K562 (cell line): ENCODE data around the gene UCP3. TPM values are rescaled to one million over a fixed set of nuclear protein-coding genes. Genes with fewer than 3 reads are reported as not detected.
A peak's percentile ranks its signal among the peaks of the same experiment; 100 is the strongest.

ENCODE experiments used
- CAMTA2 ChIP-seq: fragments of 250-450 bp; sonication (Bioruptor Pico); conservative IDR thresholded peaks from 2 replicates; pipeline ENCODE4 v1.5.1; 2022
- CHD1 ChIP-seq: fragments of 200-600 bp; sonication (generic); IDR thresholded peaks from one replicate; pipeline ENCODE4 v1.6.1; 2012; ENCODE audit warnings: mild to moderate bottlenecking, moderate library complexity, low read length, inconsistent platforms
- E2F5 ChIP-seq: sonication (generic); formaldehyde crosslinking; IDR thresholded peaks from 2 replicates; pipeline ENCODE4 v1.8.0; 2022; ENCODE audit warnings: mild to moderate bottlenecking, missing genetic modification reagents
- EP300 ChIP-seq: IDR thresholded peaks from 2 replicates; pipeline ENCODE4 v1.6.1; 2012; ENCODE audit warnings: low read length, improper control_type of control experiment
- FOXA1 ChIP-seq: fragments of 450-650 bp; IDR thresholded peaks from 2 replicates; pipeline ENCODE4 v1.6.1; 2016; ENCODE audit warnings: mild to moderate bottlenecking, borderline replicate concordance
- GTF2A2 ChIP-seq: IDR thresholded peaks from 2 replicates; pipeline ENCODE4 v1.6.1; 2016; ENCODE audit warnings: mild to moderate bottlenecking, missing genetic modification characterization, missing compliant biosample characterization
- HES1 ChIP-seq: fragments of 450-650 bp; IDR thresholded peaks from 2 replicates; pipeline ENCODE4 v1.6.1; 2016; ENCODE audit warnings: low read depth, mild to moderate bottlenecking, moderate library complexity
- ILF3 ChIP-seq: fragments of 450-650 bp; IDR thresholded peaks from 2 replicates; pipeline ENCODE4 v1.6.1; 2018; ENCODE audit warnings: antibody characterized with exemption, mild to moderate bottlenecking, moderate library complexity, borderline replicate concordance
- MBD1 ChIP-seq: fragments of 250-450 bp; sonication (Bioruptor Pico); IDR thresholded peaks from 2 replicates; pipeline ENCODE4 v1.8.0; 2022; ENCODE audit warnings: inconsistent platforms
- MLLT1 ChIP-seq, 2 experiments: fragments of 450-650 bp; IDR thresholded peaks; 2 replicates each; pipeline ENCODE4 v1.6.1; 2016
- NCOA4 ChIP-seq: fragments of 450-650 bp; IDR thresholded peaks from 2 replicates; pipeline ENCODE4 v1.6.1; 2018; ENCODE audit warnings: mild to moderate bottlenecking; ENCODE audit not compliant: partially characterized antibody
- SIN3A ChIP-seq, 2 experiments: fragments of 150-350 bp in 1 of 2; IDR thresholded peaks; 2 replicates each; pipeline ENCODE4 v1.6.1; 2011 to 2016; ENCODE audit warnings: borderline replicate concordance in 2 of 2, low read depth in 2 of 2, low read length in 2 of 2, mild to moderate bottlenecking in 2 of 2, moderate library complexity in 2 of 2; ENCODE audit not compliant: control insufficient read depth in 1 of 2
- ZBTB12 ChIP-seq: fragments of 250-450 bp; sonication (Bioruptor Pico); IDR thresholded peaks from 2 replicates; pipeline ENCODE4 v1.4.0; 2020
- ZBTB5 ChIP-seq: fragments of 450-650 bp; IDR thresholded peaks from 2 replicates; pipeline ENCODE4 v1.6.1; 2017; ENCODE audit warnings: antibody characterized with exemption
- ZNF217 ChIP-seq: sonication (generic); formaldehyde crosslinking; IDR thresholded peaks from 2 replicates; pipeline ENCODE4 v1.8.0; 2022; ENCODE audit warnings: mild to moderate bottlenecking, missing genetic modification reagents
- polyA plus RNA-seq, 8 experiments: library from polyadenylated mRNA; depleted of rRNA in 4 of 8; stranded (reverse) in 5 of 8; unstranded in 3 of 8; fragments of >200 nt; fragmentation: Nextera tagmentation in 2 of 8; fragmentation: Illumina TruSeq in 1 of 8; extraction: Ambion mirVana in 2 of 8; extraction: Trizol in 1 of 8; gene quantifications; 2 replicates each; pipeline versions ENCODE4 v1.2.1 to v1.2.3, GENCODE V29; 2011 to 2014; ENCODE audit warnings: inconsistent platforms in 1 of 8, missing spikeins in 1 of 8
- total RNA-seq, 7 experiments: library from RNA; depleted of rRNA in 6 of 7; stranded (reverse); fragments of >200 nt in 6 of 7; fragmentation: Illumina TruSeq in 2 of 7; extraction: Trizol in 2 of 7; gene quantifications; 2 replicates each; pipeline versions ENCODE4 v1.2.1 to v1.2.3, GENCODE V29; 2011 to 2021; ENCODE audit warnings: low replicate concordance in 1 of 7

The UCP3 gene
- total and polyA plus RNA-seq, 9 of the 15 experiments (the other 6 are each of a cell fraction or from before 2014, with no cell fraction given), result 0.05 to 0.65 (median 0.25) TPM; not detected in 2

GRCh38 chr11:74010306-74011300, 1.7 kb upstream of the UCP3 start (continued):
- TF ChIP-seq ZNF217 (CRISPR knock-in tag) (no peak), SIN3A (IDR thresholded peaks at IDR 0.05; ENCODE audit: borderline replicate concordance in 2 of 2, control insufficient read depth in 1 of 2, low read depth in 2 of 2, low read length in 2 of 2) (no peak), CHD1 (no peak), MLLT1 (IDR thresholded peaks at IDR 0.05) (no peak), HES1 (no peak), E2F5 (CRISPR knock-in tag) (no peak), ZBTB12 (CRISPR knock-in tag) (no peak), FOXA1 (no peak), ILF3 (no peak), MBD1 (no peak), ZBTB5 (peak; percentile 54; the same call in 1 of the 2 replicates), GTF2A2 (tag) (no peak), CAMTA2 (CRISPR knock-in tag) (no peak), EP300 (no peak; the same call in 1 of the 2 replicates), NCOA4 (no peak)
